ENCODE results near the gene GRIK3.

The GRIK3 gene

GRCh38 chr1:36765785-36766300 is 268.5 kb downstream of the GRIK3 start:
- CTCF ChIA-PET: no interaction called here
- H3K4me3 ChIP-seq (ENCODE audit: low read depth, low read length): no peak overlapping the region
- POLR2A ChIA-PET: no interaction called here
- no peak for DNase-seq (ENCODE audit: low read depth, low spot score)
- TF ChIP-seq, protein P1, sequence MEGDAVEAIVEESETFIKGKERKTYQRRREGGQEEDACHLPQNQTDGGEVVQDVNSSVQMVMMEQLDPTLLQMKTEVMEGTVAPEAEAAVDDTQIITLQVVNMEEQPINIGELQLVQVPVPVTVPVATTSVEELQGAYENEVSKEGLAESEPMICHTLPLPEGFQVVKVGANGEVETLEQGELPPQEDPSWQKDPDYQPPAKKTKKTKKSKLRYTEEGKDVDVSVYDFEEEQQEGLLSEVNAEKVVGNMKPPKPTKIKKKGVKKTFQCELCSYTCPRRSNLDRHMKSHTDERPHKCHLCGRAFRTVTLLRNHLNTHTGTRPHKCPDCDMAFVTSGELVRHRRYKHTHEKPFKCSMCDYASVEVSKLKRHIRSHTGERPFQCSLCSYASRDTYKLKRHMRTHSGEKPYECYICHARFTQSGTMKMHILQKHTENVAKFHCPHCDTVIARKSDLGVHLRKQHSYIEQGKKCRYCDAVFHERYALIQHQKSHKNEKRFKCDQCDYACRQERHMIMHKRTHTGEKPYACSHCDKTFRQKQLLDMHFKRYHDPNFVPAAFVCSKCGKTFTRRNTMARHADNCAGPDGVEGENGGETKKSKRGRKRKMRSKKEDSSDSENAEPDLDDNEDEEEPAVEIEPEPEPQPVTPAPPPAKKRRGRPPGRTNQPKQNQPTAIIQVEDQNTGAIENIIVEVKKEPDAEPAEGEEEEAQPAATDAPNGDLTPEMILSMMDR (IDR thresholded peaks at IDR 0.05; ENCODE audit: insufficient read depth, low read length, missing control alignments): no peak

DNA sequence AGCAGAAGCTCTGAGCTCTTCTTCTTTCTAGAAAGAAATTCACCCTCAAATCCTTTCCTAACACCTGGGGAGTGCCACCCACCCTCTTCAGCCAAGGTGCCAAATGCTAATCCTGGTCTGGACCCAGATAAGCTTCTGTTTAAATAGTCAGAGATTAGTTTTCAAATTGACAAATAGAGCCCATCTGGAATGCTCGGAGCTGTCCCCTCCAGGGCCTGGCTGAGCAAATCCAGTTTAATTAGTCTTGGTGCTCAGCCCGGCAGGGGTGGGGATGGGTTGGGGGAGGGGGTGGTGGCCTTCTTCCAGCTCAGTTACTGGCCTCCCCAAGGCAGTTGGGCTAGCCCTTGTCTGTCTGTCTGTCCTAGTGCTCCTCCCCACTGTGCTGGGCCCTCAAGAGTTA is 269.5 kb downstream of the GRIK3 start:
- DNase-seq (ENCODE audit: low read depth, low spot score): no peak
- POLR2A ChIA-PET: no interaction called here
- CTCF ChIA-PET: no interaction called here
- TF ChIP-seq, protein P1 (IDR thresholded peaks at IDR 0.05; ENCODE audit: insufficient read depth, low read length, missing control alignments): no peak
- H3K4me3 ChIP-seq (ENCODE audit: low read depth, low read length): no peak overlapping the region

- no peak overlapping the region for H3K4me3 ChIP-seq (ENCODE audit: low read depth, low read length)
- no peak for DNase-seq (ENCODE audit: low read depth, low spot score)
- CTCF ChIA-PET: no interaction called here
- POLR2A ChIA-PET: no interaction called here
- TF ChIP-seq, protein P1 (IDR thresholded peaks at IDR 0.05; ENCODE audit: insufficient read depth, low read length, missing control alignments): no peak
Observed at GRCh38 chr1:36763771-36764170, 270.5 kb downstream of the GRIK3 start.

DNA sequence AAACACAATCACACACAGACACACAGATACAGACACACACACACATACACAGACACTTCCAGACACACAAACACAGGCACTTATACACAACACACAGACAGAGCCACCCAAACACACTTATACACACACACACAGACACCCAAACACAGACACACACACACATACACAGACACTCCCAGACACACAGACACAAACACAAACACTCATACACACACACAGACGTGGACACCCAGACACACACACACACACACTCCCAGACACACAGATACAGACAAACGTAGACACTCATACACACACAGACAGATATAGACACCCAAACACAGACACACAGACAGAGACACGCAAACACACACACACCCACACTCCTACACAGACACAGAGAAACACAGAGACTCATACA is 272.1 kb downstream of the GRIK3 start:
- ChIA-PET CTCF (no interaction called here), POLR2A (no interaction called here)
- DNase-seq (ENCODE audit: low read depth, low spot score): no peak
- no peak overlapping the region for H3K4me3 ChIP-seq (ENCODE audit: low read depth, low read length)
- TF ChIP-seq, protein P1 (IDR thresholded peaks at IDR 0.05; ENCODE audit: insufficient read depth, low read length, missing control alignments): no peak

DNA sequence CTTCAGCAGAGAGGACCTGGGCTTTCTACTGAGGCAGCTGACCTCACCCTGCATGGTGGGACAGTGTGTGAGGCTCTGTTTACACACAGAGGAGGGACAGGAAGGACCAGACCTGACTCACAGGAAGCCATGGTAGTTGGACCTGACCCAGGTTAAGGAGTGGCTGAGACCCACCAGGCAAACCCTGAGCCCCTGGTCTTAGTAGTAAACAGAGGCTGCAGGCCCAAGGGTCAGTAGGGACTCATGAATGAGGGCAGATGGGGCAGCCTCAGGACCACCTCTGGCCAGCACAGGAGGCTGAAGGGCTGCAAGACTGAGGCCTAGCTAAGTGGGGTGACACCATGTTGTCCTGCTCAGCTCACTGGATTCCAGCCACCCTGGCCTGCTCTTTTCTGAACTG is 273.2 kb downstream of the GRIK3 start:
- POLR2A ChIA-PET: no interaction called here
- CTCF ChIA-PET: no interaction called here

GRCh38 chr1:36760081-36760480 is 274.2 kb downstream of the GRIK3 start:
- ChIA-PET POLR2A (no interaction called here), CTCF (no interaction called here)
- H3K4me3 ChIP-seq (ENCODE audit: low read depth, low read length): no peak overlapping the region
- no peak for DNase-seq (ENCODE audit: low read depth, low spot score)
- TF ChIP-seq, protein P1 (IDR thresholded peaks at IDR 0.05; ENCODE audit: insufficient read depth, low read length, missing control alignments): no peak

More for the DNA sequence above, 273.2 kb downstream of the GRIK3 start:
- TF ChIP-seq, protein P1 (IDR thresholded peaks at IDR 0.05; ENCODE audit: insufficient read depth, low read length, missing control alignments): no peak
- DNase-seq (ENCODE audit: low read depth, low spot score): no peak
- H3K4me3 ChIP-seq (ENCODE audit: low read depth, low read length): no peak overlapping the region
